Activated CD4-positive, alpha-beta T cell treated with anti-CD3 and anti-CD28 coated beads, Interleukin-2, amount 10 ng/mL, durations not matched to agents 24 days and 14 days (primary cell): ENCODE data around the gene CSNK2A2. TPM values are rescaled to one million over a fixed set of nuclear protein-coding genes. Genes with fewer than 3 reads are reported as not detected.

ENCODE experiments used
- DNase-seq: peaks from one replicate; pipeline ENCODE4 v3.0.0; 2022
- H3K27ac Mint-ChIP-seq: one replicate; pipeline ENCODE4 v1.8.0; 2022; ENCODE audit warnings: mild to moderate bottlenecking, mixed read lengths
- H3K27me3 Mint-ChIP-seq: one replicate; pipeline ENCODE4 v1.8.0; 2022; ENCODE audit warnings: mixed read lengths
- H3K36me3 Mint-ChIP-seq: one replicate; pipeline ENCODE4 v1.8.0; 2022; ENCODE audit warnings: low read depth, mild to moderate bottlenecking, mixed read lengths
- H3K4me1 Mint-ChIP-seq: one replicate; pipeline ENCODE4 v1.8.0; 2021; ENCODE audit warnings: mixed read lengths
- H3K4me3 Mint-ChIP-seq: one replicate; pipeline ENCODE4 v1.8.0; 2022; ENCODE audit warnings: mild to moderate bottlenecking, moderate library complexity, mixed read lengths
- H3K9me3 Mint-ChIP-seq: one replicate; pipeline ENCODE4 v1.8.0; 2021; ENCODE audit warnings: mixed read lengths
- intact Hi-C: fragments of 100-400 bp; cut with micrococcal nuclease; formaldehyde crosslinking; loops from one replicate; pipeline ENCODE4 v1.15.1; 2023
- total RNA-seq: library from RNA; stranded (reverse); gene quantifications from 2 replicates; pipeline ENCODE4 v1.2.3, GENCODE V29; 2022

The CSNK2A2 gene
- total RNA-seq, 1 donor from 2014 or later: 96.7 TPM

DNA sequence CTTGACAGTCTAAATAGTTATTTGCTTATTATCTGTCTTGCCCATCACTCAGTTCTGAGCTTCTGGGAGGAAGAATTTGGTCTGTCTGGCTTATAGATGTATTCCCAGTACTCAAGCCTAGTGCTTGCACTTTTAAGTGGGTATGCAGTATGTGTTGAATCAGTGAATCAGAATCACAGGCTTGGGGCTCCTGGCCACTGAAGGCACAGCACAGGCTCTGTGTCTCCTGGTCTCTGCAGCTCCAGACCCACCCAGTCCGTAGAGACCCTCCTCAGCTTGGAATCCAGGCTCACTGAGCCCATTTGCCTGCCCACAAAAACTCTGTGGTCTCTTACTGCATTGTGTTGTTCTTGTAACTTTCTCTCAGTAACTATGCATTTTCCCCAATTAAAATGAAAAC lies 49.4 kb downstream of the CSNK2A2 start:
- H3K27ac Mint-ChIP-seq: no peak overlapping the region
- no peak overlapping the region for H3K4me3 Mint-ChIP-seq
- no peaks in the 10 kb centered on the region for H3K4me1 Mint-ChIP-seq
- H3K27me3 Mint-ChIP-seq: no peaks in the 10 kb centered on the region
- no peaks in the 10 kb centered on the region for H3K36me3 Mint-ChIP-seq
- no peaks in the 10 kb centered on the region for H3K9me3 Mint-ChIP-seq
- intact Hi-C loops: no loop called here
- DNase-seq: no peak

DNA sequence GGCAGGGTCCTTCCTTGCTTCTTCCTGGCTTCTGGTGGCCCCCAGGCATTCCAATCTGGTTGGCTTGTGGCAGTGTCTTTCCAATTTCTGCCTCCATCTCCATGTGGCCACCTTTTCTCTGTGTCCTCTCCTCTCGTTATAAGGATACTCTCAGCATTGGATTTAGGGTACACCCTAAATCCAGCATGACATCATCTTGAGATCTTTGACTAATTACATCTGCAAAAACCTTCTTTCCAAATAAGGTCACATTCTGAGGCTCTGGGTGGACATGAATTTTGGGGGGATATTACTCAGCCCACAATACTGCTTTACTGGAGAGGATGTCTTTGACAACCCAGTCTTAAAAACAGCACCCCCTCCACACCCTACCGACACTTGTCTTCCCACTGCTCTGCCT lies 49.8 kb downstream of the CSNK2A2 start:
- no peak overlapping the region for H3K27ac Mint-ChIP-seq
- H3K27me3 Mint-ChIP-seq: no peaks in the 10 kb centered on the region
- H3K9me3 Mint-ChIP-seq: no peaks in the 10 kb centered on the region
- no peaks in the 10 kb centered on the region for H3K4me1 Mint-ChIP-seq
- H3K36me3 Mint-ChIP-seq: no peaks in the 10 kb centered on the region
- intact Hi-C loops: no loop called here
- no peak overlapping the region for H3K4me3 Mint-ChIP-seq
- DNase-seq: no peak

DNA sequence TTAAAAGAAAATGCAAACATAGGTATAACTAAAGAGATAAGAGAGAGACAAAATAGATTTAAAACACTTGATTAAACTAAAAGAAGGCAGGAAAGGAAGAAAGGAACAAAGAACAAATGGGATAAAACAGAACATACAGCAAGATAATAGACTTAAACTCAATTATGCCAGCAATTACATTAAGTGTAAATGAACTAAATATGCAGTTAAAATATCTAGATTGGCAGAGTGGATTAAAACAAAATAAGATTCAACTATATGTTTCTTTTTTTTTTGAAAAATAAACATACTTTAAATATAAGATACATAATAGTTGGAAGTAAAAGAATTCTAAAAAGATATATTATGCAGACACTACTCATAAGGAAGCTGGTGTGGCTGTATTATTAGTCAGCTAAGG lies 59.1 kb downstream of the CSNK2A2 start:
- peaks cover 7% of the 10 kb centered on the region for H3K9me3 Mint-ChIP-seq
- no peak overlapping the region for H3K27ac Mint-ChIP-seq
- no peak overlapping the region for H3K4me3 Mint-ChIP-seq
- intact Hi-C loops: no loop called here
- no peaks in the 10 kb centered on the region for H3K4me1 Mint-ChIP-seq
- H3K36me3 Mint-ChIP-seq: peaks cover 1% of the 10 kb centered on the region
- no peak for DNase-seq
- peaks cover 3% of the 10 kb centered on the region for H3K27me3 Mint-ChIP-seq

DNA sequence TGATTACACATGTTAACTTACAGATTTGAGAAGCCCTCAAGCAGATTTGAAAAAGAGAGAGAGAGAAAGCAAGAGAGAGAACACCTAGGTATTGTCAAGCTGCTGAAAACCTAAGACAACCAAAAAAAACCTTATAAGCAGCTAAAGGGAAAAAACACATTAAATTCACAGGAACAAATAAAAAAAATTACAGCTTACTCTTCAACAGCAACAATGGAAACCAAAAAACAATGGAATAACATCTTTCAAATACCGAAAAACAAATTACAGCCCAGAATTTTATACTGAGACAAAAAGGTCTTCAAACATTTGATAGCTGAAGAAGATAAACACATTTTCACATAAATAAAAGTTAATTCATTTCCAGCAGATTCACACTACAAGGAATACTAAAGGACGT lies 60.3 kb downstream of the CSNK2A2 start:
- DNase-seq: no peak
- Mint-ChIP-seq H3K27ac (no peak overlapping the region), H3K4me1 (no peaks in the 10 kb centered on the region), H3K36me3 (peaks cover 1% of the 10 kb centered on the region), H3K4me3 (no peak overlapping the region), H3K27me3 (peaks cover 3% of the 10 kb centered on the region), H3K9me3 (peaks cover 7% of the 10 kb centered on the region)
- intact Hi-C loops: no loop called here

DNA sequence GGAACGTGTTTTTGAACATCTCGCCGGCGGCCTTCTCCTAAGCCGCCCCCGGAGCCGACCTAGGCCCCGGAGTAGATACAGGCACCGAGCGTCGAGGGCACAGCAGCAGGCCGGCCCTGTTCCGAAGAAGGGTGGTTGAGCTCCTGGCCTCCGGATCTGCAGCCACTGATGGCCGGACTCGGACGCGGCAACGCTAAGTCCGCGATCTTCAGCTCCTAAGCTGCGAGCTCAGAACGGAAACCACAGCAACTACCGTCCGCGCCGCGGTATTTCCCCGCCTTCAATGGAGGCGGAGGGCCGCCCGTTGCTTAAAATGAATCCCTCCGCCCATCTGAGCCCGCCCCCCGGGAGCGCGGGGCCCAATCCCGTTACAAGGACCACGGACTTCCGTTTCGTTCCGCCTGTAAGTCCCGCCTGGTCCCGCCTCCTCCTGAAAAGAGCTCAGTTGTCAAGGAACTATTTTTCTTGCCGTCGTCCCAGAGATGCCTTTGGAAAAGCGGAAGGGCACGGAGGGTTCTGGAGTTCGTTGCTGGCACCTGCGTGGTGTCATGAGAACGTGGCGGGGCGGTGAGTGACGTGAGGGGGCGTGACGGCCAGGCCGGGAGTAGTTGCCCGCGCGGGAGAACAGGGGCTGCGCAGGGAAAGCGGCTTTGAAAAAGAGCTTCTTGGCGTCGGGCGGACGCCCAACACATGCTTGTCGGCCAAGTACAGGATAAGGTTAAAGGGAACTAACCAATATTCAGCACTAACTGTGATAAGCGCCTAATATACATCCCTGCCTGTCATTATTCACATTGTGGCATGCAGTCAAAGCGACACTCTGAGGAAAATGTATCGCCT lies 68.6 kb downstream of the CSNK2A2 start, which contains the start of gene CFAP20:
Gene CFAP20 (minus strand): TSS at position 285 of the 840 bp plus-strand sequence. CDS start 266 bp downstream, at position 19.
- Mint-ChIP-seq H3K9me3 (no peaks in the 10 kb centered on the region), H3K4me3 (peak within 1 kb of the TSS; percentile 80), H3K4me1 (peaks cover 33% of the 10 kb centered on the region), H3K27ac (peak within 1 kb of the TSS; percentile 73), H3K27me3 (no peaks in the 10 kb centered on the region), H3K36me3 (peaks cover 5% of the 10 kb centered on the region)
- intact Hi-C loops: loop anchor here (1.0 to 10.0 kb wide), 7 partner anchors 69 to 605 kb away; partner anchors contain the start of genes CSNK2A2, GINS3, GOT2 and KATNB1
- peak; percentile 99 for DNase-seq

DNA sequence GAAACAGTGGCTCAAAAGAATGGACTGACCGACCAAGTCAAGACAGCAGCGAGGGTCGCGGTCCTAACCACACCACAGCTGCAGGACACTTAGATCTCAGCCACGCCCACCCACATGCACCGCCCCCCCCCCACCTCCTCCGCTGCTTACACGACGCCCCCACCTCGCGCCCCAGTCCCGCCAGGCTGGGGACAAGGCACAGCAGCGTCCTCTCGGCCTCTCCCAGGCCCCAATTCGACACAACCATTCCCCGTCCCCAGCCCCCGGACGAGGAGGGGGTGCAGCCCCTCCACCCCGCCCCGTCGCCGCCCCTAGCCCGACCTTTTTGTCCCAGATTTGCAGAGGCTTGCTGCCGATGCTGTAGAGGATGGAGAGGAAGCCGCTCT lies 69.2 kb downstream of the CSNK2A2 start:
- intact Hi-C loops: loop anchor here (1.0 to 10.0 kb wide), 7 partner anchors 70 to 606 kb away; partner anchors contain the start of genes CSNK2A2, GINS3, GOT2 and KATNB1
- H3K27ac Mint-ChIP-seq: peak overlapping the region; percentile 73
- no peaks in the 10 kb centered on the region for H3K9me3 Mint-ChIP-seq
- DNase-seq: no peak
- H3K4me1 Mint-ChIP-seq: peaks cover 39% of the 10 kb centered on the region
- H3K27me3 Mint-ChIP-seq: no peaks in the 10 kb centered on the region
- peak overlapping the region; percentile 80 for H3K4me3 Mint-ChIP-seq
- peaks cover 5% of the 10 kb centered on the region for H3K36me3 Mint-ChIP-seq

DNA sequence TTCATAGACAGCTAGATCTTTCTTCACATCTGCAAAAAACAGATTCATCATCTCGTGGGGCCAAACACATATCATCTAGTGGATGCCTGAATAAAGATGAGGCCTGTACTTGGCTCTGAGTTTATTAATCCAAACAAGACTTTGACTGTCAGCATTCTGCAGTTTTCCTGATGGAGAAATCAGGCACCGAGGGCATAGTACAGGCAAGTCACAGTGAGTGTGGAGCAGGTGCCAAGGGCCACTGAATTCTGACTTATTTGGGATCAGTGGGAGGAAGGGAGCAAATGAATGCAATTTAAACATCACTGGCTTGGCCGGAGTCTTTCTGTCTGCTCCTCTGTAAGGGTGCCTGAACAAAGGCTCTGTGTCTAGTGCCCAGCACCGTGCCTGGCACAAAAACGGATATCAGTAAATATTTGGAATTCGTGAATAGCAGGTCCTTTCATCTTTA lies 69.7 kb downstream of the CSNK2A2 start:
- peak; percentile 67 for DNase-seq
- peaks cover 5% of the 10 kb centered on the region for H3K36me3 Mint-ChIP-seq
- H3K27ac Mint-ChIP-seq: peak overlapping the region; percentile 73
- H3K27me3 Mint-ChIP-seq: no peaks in the 10 kb centered on the region
- H3K9me3 Mint-ChIP-seq: no peaks in the 10 kb centered on the region
- H3K4me3 Mint-ChIP-seq: peak overlapping the region; percentile 80
- H3K4me1 Mint-ChIP-seq: peaks cover 40% of the 10 kb centered on the region
- intact Hi-C loops: loop anchor here (2.0 to 10.0 kb wide), 3 partner anchors 124 to 607 kb away; partner anchors contain the start of genes GOT2, USB1 and ZNF319

DNA sequence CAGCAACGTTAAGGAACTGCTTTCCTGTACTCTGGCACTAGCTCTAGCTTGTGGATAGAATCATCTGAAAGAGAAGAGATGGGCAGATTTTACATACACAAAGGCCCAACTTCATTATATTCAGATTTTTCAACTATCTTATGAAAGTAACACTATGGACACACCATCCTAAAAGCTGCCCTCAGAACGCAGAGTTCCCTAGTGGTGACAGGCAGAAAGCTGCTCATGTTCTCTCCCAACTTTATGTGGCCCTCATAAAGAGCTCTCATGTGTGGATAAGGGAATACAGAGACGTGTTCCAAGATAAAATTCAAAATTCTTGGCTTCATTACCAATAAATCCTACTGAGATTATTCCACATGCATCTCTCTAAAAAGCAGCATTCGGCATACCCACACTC lies 70.3 kb downstream of the CSNK2A2 start:
- Mint-ChIP-seq H3K27me3 (no peaks in the 10 kb centered on the region), H3K4me1 (peaks cover 40% of the 10 kb centered on the region), H3K9me3 (no peaks in the 10 kb centered on the region), H3K36me3 (peaks cover 5% of the 10 kb centered on the region), H3K27ac (peak overlapping the region; percentile 73), H3K4me3 (peak overlapping the region; percentile 80)
- intact Hi-C loops: loop anchor here (2.0 to 10.0 kb wide), 3 partner anchors 125 to 607 kb away; partner anchors contain the start of genes GOT2, USB1 and ZNF319
- peak; percentile 62 for DNase-seq

DNA sequence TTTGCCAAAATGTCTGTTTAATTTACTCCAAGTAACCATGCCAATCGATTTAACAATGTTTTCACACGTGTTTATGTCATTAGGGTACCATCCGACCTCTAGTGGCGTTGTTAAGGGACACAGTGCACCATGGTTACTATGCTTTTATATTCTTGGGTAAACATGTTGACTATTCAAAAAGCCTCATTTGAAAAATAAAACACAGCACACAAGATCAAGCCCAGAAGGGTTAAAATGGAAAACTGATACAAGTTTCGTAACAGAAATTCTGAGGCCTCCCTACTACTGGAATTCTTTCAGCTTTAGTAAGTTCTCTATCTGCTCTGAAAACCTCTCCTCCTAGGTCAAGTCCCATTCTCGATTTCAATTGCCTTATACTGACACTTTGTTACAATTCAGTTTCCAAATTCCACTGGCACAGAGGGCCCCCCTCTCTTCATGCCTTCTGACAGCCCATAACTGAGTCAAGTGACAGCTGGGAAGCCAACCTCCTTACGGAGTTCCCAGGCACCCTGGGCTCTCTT lies 70.8 kb downstream of the CSNK2A2 start:
- intact Hi-C loops: loop anchor here (5.0 to 10.0 kb wide), 2 partner anchors 125 to 608 kb away; partner anchors contain the start of gene GOT2
- peaks cover 40% of the 10 kb centered on the region for H3K4me1 Mint-ChIP-seq
- H3K27me3 Mint-ChIP-seq: no peaks in the 10 kb centered on the region
- H3K9me3 Mint-ChIP-seq: no peaks in the 10 kb centered on the region
- H3K36me3 Mint-ChIP-seq: peaks cover 5% of the 10 kb centered on the region
- H3K27ac Mint-ChIP-seq: peak overlapping the region; percentile 73
- H3K4me3 Mint-ChIP-seq: peak overlapping the region; percentile 80
- DNase-seq: peak; percentile 80

- H3K4me1 Mint-ChIP-seq: peaks cover 46% of the 10 kb centered on the region
- intact Hi-C loops: loop anchor here (5.0 to 10.0 kb wide), 2 partner anchors 126 to 608 kb away; partner anchors contain the start of gene GOT2
- H3K9me3 Mint-ChIP-seq: no peaks in the 10 kb centered on the region
- H3K4me3 Mint-ChIP-seq: peak overlapping the region; percentile 80
- H3K36me3 Mint-ChIP-seq: peaks cover 5% of the 10 kb centered on the region
- peak overlapping the region; percentile 73 for H3K27ac Mint-ChIP-seq
- H3K27me3 Mint-ChIP-seq: no peaks in the 10 kb centered on the region
- no peak for DNase-seq
Measured at GRCh38 chr16:58126451-58126961, 71.4 kb downstream of the CSNK2A2 start.

DNA sequence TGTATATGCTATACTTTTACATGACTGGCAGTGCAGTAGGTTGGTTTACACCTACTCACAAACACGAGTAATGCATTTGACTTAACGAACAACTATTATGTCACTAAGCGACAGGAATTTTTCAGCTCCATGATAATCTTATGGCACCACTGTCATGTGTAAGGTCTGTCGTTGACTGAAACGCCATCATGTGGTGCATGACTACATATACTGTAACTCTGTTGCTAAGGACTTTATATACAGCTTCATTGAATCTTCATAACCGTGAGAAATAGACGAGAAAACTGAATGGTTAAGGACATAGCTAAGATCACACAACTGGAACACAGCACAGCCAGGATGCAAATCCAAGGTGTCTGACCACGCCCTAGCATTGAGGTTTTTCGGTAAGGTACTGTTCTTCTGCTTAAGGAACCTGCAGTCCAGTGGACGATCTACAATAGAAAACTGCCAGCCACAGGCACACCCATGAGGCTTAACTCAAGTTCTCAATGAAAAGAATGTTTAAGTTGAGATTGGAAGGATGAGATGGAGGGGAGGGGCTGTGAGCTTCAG lies 72.0 kb downstream of the CSNK2A2 start:
- Mint-ChIP-seq H3K27ac (peak overlapping the region; percentile 2), H3K9me3 (no peaks in the 10 kb centered on the region), H3K4me3 (peak overlapping the region; percentile 4), H3K4me1 (peaks cover 47% of the 10 kb centered on the region), H3K36me3 (peaks cover 5% of the 10 kb centered on the region), H3K27me3 (no peaks in the 10 kb centered on the region)
- no peak for DNase-seq
- intact Hi-C loops: loop anchor here (5.0 to 10.0 kb wide), 2 partner anchors 126 to 609 kb away; partner anchors contain the start of gene GOT2

- no peaks in the 10 kb centered on the region for H3K9me3 Mint-ChIP-seq
- no peak for DNase-seq
- intact Hi-C loops: loop anchor here (5.0 to 10.0 kb wide), 2 partner anchors 127 to 610 kb away; partner anchors contain the start of gene GOT2
- no peak overlapping the region for H3K27ac Mint-ChIP-seq
- peaks cover 47% of the 10 kb centered on the region for H3K4me1 Mint-ChIP-seq
- peaks cover 5% of the 10 kb centered on the region for H3K36me3 Mint-ChIP-seq
- H3K27me3 Mint-ChIP-seq: no peaks in the 10 kb centered on the region
- no peak overlapping the region for H3K4me3 Mint-ChIP-seq
Measured at GRCh38 chr16:58125041-58125440, 72.9 kb downstream of the CSNK2A2 start.

DNA sequence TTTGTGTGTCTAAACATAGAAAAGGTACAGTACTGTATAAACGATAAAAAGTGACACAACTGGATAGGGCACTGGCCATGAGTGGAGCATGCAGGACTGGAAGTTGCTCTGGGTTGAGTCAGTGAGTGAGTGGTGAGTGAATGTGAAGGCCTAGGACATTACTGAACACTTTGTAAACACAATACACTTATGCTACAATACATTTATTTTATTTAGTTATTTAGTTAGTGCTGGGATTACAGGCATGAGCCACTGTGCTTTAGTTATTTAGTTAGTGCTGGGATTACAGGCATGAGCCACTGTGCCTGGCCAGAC lies 73.3 kb downstream of the CSNK2A2 start:
- DNase-seq: no peak
- H3K4me3 Mint-ChIP-seq: no peak overlapping the region
- H3K27me3 Mint-ChIP-seq: no peaks in the 10 kb centered on the region
- intact Hi-C loops: loop anchor here (10.0 kb wide), 1 partner anchor 610 kb away; the partner anchor contains the start of gene GOT2
- peaks cover 47% of the 10 kb centered on the region for H3K4me1 Mint-ChIP-seq
- H3K36me3 Mint-ChIP-seq: peaks cover 5% of the 10 kb centered on the region
- peak overlapping the region; percentile 20 for H3K27ac Mint-ChIP-seq
- no peaks in the 10 kb centered on the region for H3K9me3 Mint-ChIP-seq
